Activated T-cell treated with anti-CD3 and anti-CD28 coated beads, Interleukin-2, amount 50 U/mL, for 24 hours (primary cell): ENCODE measurements around the gene AMPD2.

Source experiments
- DNase-seq: peaks from one replicate; pipeline ENCODE4 v3.0.0-alpha.2; 2020
- H3K27ac Mint-ChIP-seq: 2 replicates; pipeline ENCODE4 v1.8.0; 2020; ENCODE audit warnings: mild to moderate bottlenecking, mixed read lengths
- H3K27me3 Mint-ChIP-seq: 2 replicates; pipeline ENCODE4 v1.8.0; 2020; ENCODE audit warnings: mixed read lengths
- H3K36me3 Mint-ChIP-seq: 2 replicates; pipeline ENCODE4 v1.8.0; 2020; ENCODE audit warnings: low read depth, mixed read lengths
- H3K4me1 Mint-ChIP-seq: 2 replicates; pipeline ENCODE4 v1.8.0; 2020; ENCODE audit warnings: low read depth, mixed read lengths
- H3K4me3 Mint-ChIP-seq: 2 replicates; pipeline ENCODE4 v1.8.0; 2020; ENCODE audit warnings: mild to moderate bottlenecking, moderate library complexity, mixed read lengths
- H3K9me3 Mint-ChIP-seq: 2 replicates; pipeline ENCODE4 v1.8.0; 2020; ENCODE audit warnings: mixed read lengths

Gene AMPD2

GRCh38 chr1:109619576-109620400 lies at the start of gene AMPD2, which contains the start of gene GNAT2:
Gene AMPD2, plus strand, starts transcription at chr1:109619837. Its CDS starts 1,339 bp downstream, at chr1:109621176.
Gene GNAT2, minus strand, starts transcription at chr1:109619616. Its CDS starts 6,746 bp downstream, at chr1:109612870.
- H3K4me1 Mint-ChIP-seq: peaks cover 72% of the 10 kb centered on the region
- no peaks in the 10 kb centered on the region for H3K27me3 Mint-ChIP-seq
- peak within 1 kb of the TSS; percentile 98 for H3K4me3 Mint-ChIP-seq
- H3K9me3 Mint-ChIP-seq: no peaks in the 10 kb centered on the region
- H3K27ac Mint-ChIP-seq: peak within 1 kb of the TSS; percentile 98
- peaks cover 29% of the 10 kb centered on the region for H3K36me3 Mint-ChIP-seq
- peak; percentile 87 for DNase-seq

GRCh38 chr1:109570414-109570813 lies 49.2 kb upstream of the AMPD2 start:
- peaks cover 36% of the 10 kb centered on the region for H3K4me1 Mint-ChIP-seq
- H3K27me3 Mint-ChIP-seq: no peaks in the 10 kb centered on the region
- H3K9me3 Mint-ChIP-seq: no peaks in the 10 kb centered on the region
- no peak overlapping the region for H3K27ac Mint-ChIP-seq
- DNase-seq: no peak
- no peak overlapping the region for H3K4me3 Mint-ChIP-seq
- peaks cover 11% of the 10 kb centered on the region for H3K36me3 Mint-ChIP-seq

DNA sequence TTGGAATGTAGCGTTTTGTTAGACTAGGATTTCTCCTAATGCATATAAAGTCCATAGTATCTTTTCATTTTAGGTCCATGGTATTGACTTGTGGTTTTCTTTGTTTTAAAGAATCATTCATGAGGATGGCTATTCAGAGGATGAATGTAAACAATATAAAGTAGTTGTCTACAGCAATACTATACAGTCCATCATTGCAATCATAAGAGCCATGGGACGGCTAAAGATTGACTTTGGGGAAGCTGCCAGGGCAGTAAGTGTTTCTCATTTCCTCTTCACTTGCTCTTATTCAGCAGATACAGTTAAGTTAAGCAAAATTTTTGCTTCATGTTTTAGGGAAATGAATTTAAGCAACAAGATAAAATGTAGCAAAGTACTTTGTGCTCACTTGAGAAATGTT lies 45.9 kb upstream of the AMPD2 start:
- no peaks in the 10 kb centered on the region for H3K27me3 Mint-ChIP-seq
- no peak overlapping the region for H3K4me3 Mint-ChIP-seq
- no peaks in the 10 kb centered on the region for H3K9me3 Mint-ChIP-seq
- H3K36me3 Mint-ChIP-seq: peaks cover 38% of the 10 kb centered on the region
- H3K27ac Mint-ChIP-seq: no peak overlapping the region
- DNase-seq: no peak
- peaks cover 10% of the 10 kb centered on the region for H3K4me1 Mint-ChIP-seq

DNA sequence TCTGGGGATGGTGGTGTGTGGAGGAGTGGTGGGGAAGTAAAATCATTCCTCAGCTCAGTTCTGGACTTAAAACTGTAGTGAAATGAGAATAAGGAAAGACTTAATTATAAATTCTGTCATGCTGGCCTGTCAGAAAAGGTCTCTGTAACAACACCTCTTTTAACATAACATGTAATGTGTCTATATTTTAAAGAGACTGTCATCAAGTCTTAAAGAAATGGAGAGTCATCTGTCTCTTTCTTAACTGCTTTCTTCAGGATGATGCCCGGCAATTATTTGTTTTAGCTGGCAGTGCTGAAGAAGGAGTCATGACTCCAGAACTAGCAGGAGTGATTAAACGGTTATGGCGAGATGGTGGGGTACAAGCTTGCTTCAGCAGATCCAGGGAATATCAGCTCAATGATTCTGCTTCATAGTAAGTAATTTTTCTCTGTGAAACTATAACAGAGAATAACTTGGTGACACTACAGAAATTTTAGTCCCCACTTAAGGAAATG lies 40.6 kb upstream of the AMPD2 start:
- Mint-ChIP-seq H3K4me1 (no peaks in the 10 kb centered on the region), H3K4me3 (no peak overlapping the region), H3K9me3 (no peaks in the 10 kb centered on the region), H3K27me3 (no peaks in the 10 kb centered on the region), H3K27ac (peak overlapping the region; percentile 66), H3K36me3 (peaks cover 80% of the 10 kb centered on the region)
- DNase-seq: no peak

DNA sequence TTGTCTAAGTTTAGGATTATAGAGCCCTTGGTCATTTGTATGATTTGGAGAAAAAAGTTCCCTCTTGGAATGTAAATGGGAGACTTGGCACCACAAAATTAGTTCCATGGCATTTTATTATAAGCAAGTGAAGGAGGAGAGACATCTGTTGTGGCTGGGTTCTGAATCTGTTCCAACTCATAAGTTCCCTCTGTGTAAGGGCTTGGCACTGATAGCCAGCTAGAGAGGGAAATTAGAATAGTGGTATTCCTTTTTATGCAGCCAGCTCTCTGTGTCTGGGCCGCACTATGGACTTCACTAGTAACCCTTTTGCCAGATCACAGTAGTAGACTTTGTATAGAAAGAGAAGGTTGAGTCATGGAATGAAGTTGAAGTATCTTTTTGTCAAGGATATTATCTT lies 40.1 kb upstream of the AMPD2 start:
- H3K27me3 Mint-ChIP-seq: no peaks in the 10 kb centered on the region
- no peaks in the 10 kb centered on the region for H3K4me1 Mint-ChIP-seq
- H3K9me3 Mint-ChIP-seq: no peaks in the 10 kb centered on the region
- no peak overlapping the region for H3K4me3 Mint-ChIP-seq
- H3K36me3 Mint-ChIP-seq: peaks cover 85% of the 10 kb centered on the region
- peak overlapping the region; percentile 44 for H3K27ac Mint-ChIP-seq
- DNase-seq: no peak

DNA sequence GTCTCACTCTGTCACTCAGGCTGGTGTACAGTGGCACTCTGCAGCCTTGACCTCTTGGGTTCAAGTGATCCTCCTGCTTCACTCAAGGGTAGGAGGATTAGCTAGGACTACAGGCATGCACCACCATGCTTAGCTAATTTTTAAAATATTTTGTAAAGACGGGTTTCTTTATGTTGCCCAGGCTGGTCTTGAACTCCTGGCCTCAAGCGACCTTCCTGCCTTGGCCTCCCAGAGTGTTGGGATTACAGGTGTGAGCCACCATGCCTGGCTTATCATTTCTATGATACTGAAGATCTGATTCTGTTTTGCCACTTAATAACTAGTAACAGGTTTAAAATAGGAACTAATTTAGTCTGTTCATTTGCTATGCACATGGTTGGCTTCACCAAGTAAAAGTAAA lies 37.6 kb upstream of the AMPD2 start:
- H3K4me1 Mint-ChIP-seq: no peaks in the 10 kb centered on the region
- H3K36me3 Mint-ChIP-seq: peaks cover 83% of the 10 kb centered on the region
- no peak overlapping the region for H3K27ac Mint-ChIP-seq

GRCh38 chr1:109584766-109585165 lies 34.9 kb upstream of the AMPD2 start:
- no peaks in the 10 kb centered on the region for H3K4me1 Mint-ChIP-seq
- H3K4me3 Mint-ChIP-seq: no peak overlapping the region
- no peaks in the 10 kb centered on the region for H3K9me3 Mint-ChIP-seq
- H3K36me3 Mint-ChIP-seq: peaks cover 88% of the 10 kb centered on the region
- no peak for DNase-seq
- H3K27me3 Mint-ChIP-seq: no peaks in the 10 kb centered on the region
- H3K27ac Mint-ChIP-seq: no peak overlapping the region

More for the DNA sequence above, 37.6 kb upstream of the AMPD2 start:
- H3K27me3 Mint-ChIP-seq: no peaks in the 10 kb centered on the region
- H3K9me3 Mint-ChIP-seq: no peaks in the 10 kb centered on the region
- DNase-seq: no peak
- H3K4me3 Mint-ChIP-seq: no peak overlapping the region

- Mint-ChIP-seq H3K9me3 (no peaks in the 10 kb centered on the region), H3K4me1 (no peaks in the 10 kb centered on the region), H3K36me3 (peaks cover 87% of the 10 kb centered on the region), H3K27me3 (no peaks in the 10 kb centered on the region), H3K4me3 (no peak overlapping the region), H3K27ac (no peak overlapping the region)
- DNase-seq: no peak
These were observed 33.6 kb upstream of the AMPD2 start for GRCh38 chr1:109586055-109586454.

DNA sequence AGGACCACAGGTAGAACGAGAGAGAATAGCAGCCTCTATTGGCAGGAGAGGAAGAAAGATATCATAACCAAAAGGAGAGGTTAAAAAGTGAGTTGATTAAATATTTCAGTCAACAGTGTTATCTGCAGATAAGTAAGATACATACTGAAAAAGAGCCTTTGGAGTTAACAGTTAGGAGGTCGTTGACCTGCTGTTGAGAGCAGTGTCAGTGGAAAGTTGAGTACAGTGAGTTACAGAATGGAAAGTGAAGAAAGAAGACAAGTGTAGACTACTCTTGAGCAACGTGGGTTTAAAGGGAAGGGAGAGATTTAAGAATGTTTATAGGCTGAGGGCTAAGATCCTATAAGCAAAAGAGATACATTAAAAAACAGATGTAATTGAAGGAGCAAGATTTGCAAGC lies 30.5 kb upstream of the AMPD2 start:
- H3K4me1 Mint-ChIP-seq: peaks cover 1% of the 10 kb centered on the region
- no peak overlapping the region for H3K4me3 Mint-ChIP-seq
- H3K9me3 Mint-ChIP-seq: no peaks in the 10 kb centered on the region
- no peaks in the 10 kb centered on the region for H3K27me3 Mint-ChIP-seq
- no peak overlapping the region for H3K27ac Mint-ChIP-seq
- DNase-seq: no peak
- peaks cover 91% of the 10 kb centered on the region for H3K36me3 Mint-ChIP-seq

DNA sequence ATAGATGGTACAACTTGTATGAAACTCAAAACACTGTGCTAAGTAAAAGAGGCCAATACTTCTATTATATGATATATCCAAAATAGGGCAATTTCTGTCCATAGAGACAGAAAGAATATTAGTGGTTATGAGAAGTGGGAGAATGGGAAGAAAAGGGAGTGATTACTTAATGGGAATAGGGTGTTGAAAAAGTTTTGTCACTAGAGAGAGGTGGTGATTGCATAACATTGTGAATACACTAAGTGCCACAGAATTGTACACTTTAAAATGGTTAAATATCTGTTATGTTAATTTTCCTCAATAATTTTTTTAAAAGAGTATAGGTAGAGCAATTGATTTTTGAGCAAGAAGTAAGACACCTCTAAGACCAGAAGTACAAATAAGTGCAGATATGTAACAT lies 30.0 kb upstream of the AMPD2 start:
- Mint-ChIP-seq H3K27ac (peak overlapping the region; percentile 36), H3K9me3 (no peaks in the 10 kb centered on the region), H3K4me3 (no peak overlapping the region), H3K27me3 (no peaks in the 10 kb centered on the region), H3K4me1 (peaks cover 1% of the 10 kb centered on the region), H3K36me3 (peaks cover 90% of the 10 kb centered on the region)
- DNase-seq: no peak

- no peak overlapping the region for H3K4me3 Mint-ChIP-seq
- H3K36me3 Mint-ChIP-seq: peaks cover 92% of the 10 kb centered on the region
- H3K9me3 Mint-ChIP-seq: no peaks in the 10 kb centered on the region
- DNase-seq: no peak
- H3K4me1 Mint-ChIP-seq: peaks cover 5% of the 10 kb centered on the region
- H3K27me3 Mint-ChIP-seq: no peaks in the 10 kb centered on the region
- H3K27ac Mint-ChIP-seq: no peak overlapping the region
These were observed 26.7 kb upstream of the AMPD2 start for GRCh38 chr1:109592916-109593315.

- no peaks in the 10 kb centered on the region for H3K27me3 Mint-ChIP-seq
- no peak overlapping the region for H3K4me3 Mint-ChIP-seq
- no peak overlapping the region for H3K27ac Mint-ChIP-seq
- DNase-seq: no peak
- H3K4me1 Mint-ChIP-seq: peaks cover 5% of the 10 kb centered on the region
- no peaks in the 10 kb centered on the region for H3K9me3 Mint-ChIP-seq
- H3K36me3 Mint-ChIP-seq: peaks cover 86% of the 10 kb centered on the region
These were observed 24.1 kb upstream of the AMPD2 start for GRCh38 chr1:109595531-109595930.

- no peaks in the 10 kb centered on the region for H3K27me3 Mint-ChIP-seq
- H3K36me3 Mint-ChIP-seq: peaks cover 68% of the 10 kb centered on the region
- no peak for DNase-seq
- H3K4me1 Mint-ChIP-seq: peaks cover 18% of the 10 kb centered on the region
- no peak overlapping the region for H3K4me3 Mint-ChIP-seq
- no peaks in the 10 kb centered on the region for H3K9me3 Mint-ChIP-seq
- no peak overlapping the region for H3K27ac Mint-ChIP-seq
These were observed 21.5 kb upstream of the AMPD2 start for GRCh38 chr1:109598156-109598555.

- Mint-ChIP-seq H3K36me3 (peaks cover 67% of the 10 kb centered on the region), H3K27ac (no peak overlapping the region), H3K4me1 (peaks cover 20% of the 10 kb centered on the region), H3K4me3 (no peak overlapping the region), H3K27me3 (no peaks in the 10 kb centered on the region), H3K9me3 (no peaks in the 10 kb centered on the region)
- no peak for DNase-seq
These were observed 21.0 kb upstream of the AMPD2 start for GRCh38 chr1:109598655-109599054.

GRCh38 chr1:109603229-109603628 lies 16.4 kb upstream of the AMPD2 start:
- no peak overlapping the region for H3K27ac Mint-ChIP-seq
- peaks cover 16% of the 10 kb centered on the region for H3K4me1 Mint-ChIP-seq
- H3K9me3 Mint-ChIP-seq: no peaks in the 10 kb centered on the region
- peaks cover 25% of the 10 kb centered on the region for H3K36me3 Mint-ChIP-seq
- DNase-seq: no peak
- no peaks in the 10 kb centered on the region for H3K27me3 Mint-ChIP-seq
- no peak overlapping the region for H3K4me3 Mint-ChIP-seq
